OCI-LY7 (cell line): ENCODE measurements around the gene PCA3.

Source experiments
- EZH2phosphoT487 ChIP-seq: fragments of 200-600 bp; sonication (generic); IDR thresholded peaks from 2 replicates; pipeline ENCODE4 v1.6.1; 2018; ENCODE audit warnings: low read depth, borderline replicate concordance, mild to moderate bottlenecking, mixed run types, antibody characterized with exemption, low read length, moderate library complexity, mixed read lengths
- TF ChIP-seq, protein P1 (sequence below): fragments of 200-600 bp; sonication (generic); conservative IDR thresholded peaks from 2 replicates; pipeline ENCODE4 v1.5.1; 2014; ENCODE audit warnings: mild to moderate bottlenecking, antibody characterized with exemption, low read length, moderate library complexity, mixed read lengths

DNA sequence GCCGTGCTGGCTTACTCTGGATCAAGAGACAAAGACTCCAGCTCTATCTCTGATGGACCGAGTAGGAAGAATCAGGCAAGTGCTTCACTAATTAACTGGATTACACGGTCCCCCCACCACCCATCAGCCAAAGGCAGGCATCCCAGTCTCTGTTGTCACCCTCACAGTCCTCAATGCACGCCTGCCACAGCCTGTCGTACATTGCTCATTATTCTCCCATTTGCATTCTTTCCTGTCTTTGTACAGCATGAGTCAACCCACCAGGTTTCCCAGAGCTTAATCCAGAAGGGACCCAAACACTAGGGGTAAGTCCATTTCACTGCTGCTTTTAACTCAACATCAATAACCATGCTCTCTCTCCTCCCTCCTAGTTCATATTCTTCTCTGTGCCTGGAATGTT lies 44.4 kb downstream of the PCA3 start:
- TF ChIP-seq, protein P1, sequence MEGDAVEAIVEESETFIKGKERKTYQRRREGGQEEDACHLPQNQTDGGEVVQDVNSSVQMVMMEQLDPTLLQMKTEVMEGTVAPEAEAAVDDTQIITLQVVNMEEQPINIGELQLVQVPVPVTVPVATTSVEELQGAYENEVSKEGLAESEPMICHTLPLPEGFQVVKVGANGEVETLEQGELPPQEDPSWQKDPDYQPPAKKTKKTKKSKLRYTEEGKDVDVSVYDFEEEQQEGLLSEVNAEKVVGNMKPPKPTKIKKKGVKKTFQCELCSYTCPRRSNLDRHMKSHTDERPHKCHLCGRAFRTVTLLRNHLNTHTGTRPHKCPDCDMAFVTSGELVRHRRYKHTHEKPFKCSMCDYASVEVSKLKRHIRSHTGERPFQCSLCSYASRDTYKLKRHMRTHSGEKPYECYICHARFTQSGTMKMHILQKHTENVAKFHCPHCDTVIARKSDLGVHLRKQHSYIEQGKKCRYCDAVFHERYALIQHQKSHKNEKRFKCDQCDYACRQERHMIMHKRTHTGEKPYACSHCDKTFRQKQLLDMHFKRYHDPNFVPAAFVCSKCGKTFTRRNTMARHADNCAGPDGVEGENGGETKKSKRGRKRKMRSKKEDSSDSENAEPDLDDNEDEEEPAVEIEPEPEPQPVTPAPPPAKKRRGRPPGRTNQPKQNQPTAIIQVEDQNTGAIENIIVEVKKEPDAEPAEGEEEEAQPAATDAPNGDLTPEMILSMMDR = no peak
- TF ChIP-seq EZH2phosphoT487 = no peak
